HEK293T (cell line): ENCODE results near the gene C9orf152.

Source experiments
- ARNT ChIP-seq: fragments of 450-650 bp; IDR thresholded peaks from 2 replicates; pipeline ENCODE4 v1.6.1; 2017; ENCODE audit warnings: mild to moderate bottlenecking
- BHLHE40 ChIP-seq: fragments of 450-650 bp; IDR thresholded peaks from 2 replicates; pipeline ENCODE4 v1.6.1; 2016; ENCODE audit warnings: mild to moderate bottlenecking, moderate library complexity, borderline replicate concordance
- CTBP1 ChIP-seq: fragments of 450-650 bp; IDR thresholded peaks from 2 replicates; pipeline ENCODE4 v1.6.1; 2016; ENCODE audit warnings: borderline replicate concordance
- FOXA1 ChIP-seq: fragments of 450-650 bp; IDR thresholded peaks from 2 replicates; pipeline ENCODE4 v1.6.1; 2016; ENCODE audit warnings: mild to moderate bottlenecking
- FOXK2 ChIP-seq: fragments of 450-650 bp; IDR thresholded peaks from 2 replicates; pipeline ENCODE4 v1.6.1; 2016; ENCODE audit warnings: mild to moderate bottlenecking
- FOXM1 ChIP-seq: fragments of 450-650 bp; IDR thresholded peaks from 2 replicates; pipeline ENCODE4 v1.6.1; 2017; ENCODE audit warnings: mild to moderate bottlenecking, borderline replicate concordance
- LEF1 ChIP-seq: fragments of 450-650 bp; IDR thresholded peaks from 2 replicates; pipeline ENCODE4 v1.6.1; 2017; ENCODE audit warnings: mild to moderate bottlenecking, borderline replicate concordance
- NFRKB ChIP-seq: fragments of 450-650 bp; IDR thresholded peaks from 2 replicates; pipeline ENCODE4 v1.6.1; 2016; ENCODE audit warnings: mild to moderate bottlenecking, moderate library complexity
- SP1 ChIP-seq: fragments of 450-650 bp; IDR thresholded peaks from 2 replicates; pipeline ENCODE4 v1.6.1; 2017
- SUZ12 ChIP-seq: fragments of 450-650 bp; IDR thresholded peaks from 2 replicates; pipeline ENCODE4 v1.6.1; 2016; ENCODE audit warnings: mild to moderate bottlenecking

DNA sequence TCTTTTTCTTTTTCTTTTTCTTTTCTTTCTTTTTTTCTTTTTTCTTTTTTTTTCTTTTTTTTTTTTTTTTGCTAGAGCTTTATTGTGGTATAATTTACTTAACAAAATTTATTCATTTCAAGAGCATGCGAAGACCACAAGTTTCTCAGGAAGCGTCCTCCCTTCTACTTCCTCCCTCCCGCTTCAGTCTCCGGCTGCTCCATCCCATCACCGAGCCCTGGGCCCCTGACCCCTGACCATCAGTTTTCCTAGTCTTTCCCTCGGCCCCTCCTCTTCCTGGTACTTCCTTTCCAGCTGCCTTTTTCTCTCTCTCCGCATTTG is 34.7 kb downstream of the C9orf152 start:
- TF ChIP-seq BHLHE40: no peak
- no peak for TF ChIP-seq SP1
- TF ChIP-seq FOXA1: no peak
- TF ChIP-seq NFRKB: no peak
- TF ChIP-seq ARNT: no peak
- TF ChIP-seq FOXM1: no peak
- TF ChIP-seq FOXK2: no peak
- TF ChIP-seq LEF1: no peak
- no peak for TF ChIP-seq SUZ12
- no peak for TF ChIP-seq CTBP1
